Keratinocyte (primary cell): ENCODE data around the gene CPVL.

Experiments used
- EZH2 ChIP-seq: IDR thresholded peaks from one replicate; pipeline ENCODE4 v1.6.1; 2012; ENCODE audit warnings: inconsistent platforms, mild to moderate bottlenecking, low read length, moderate library complexity
- TF ChIP-seq, protein P1 (sequence below), 3 experiments: IDR thresholded peaks in 1 of 3; conservative IDR thresholded peaks in 1 of 3; optimal IDR thresholded peaks in 1 of 3; 2 replicates in 2 of 3; 3 replicates in 1 of 3; pipeline versions ENCODE3 to v1.5.1; 2011; ENCODE audit warnings: low read length in 3 of 3, mild to moderate bottlenecking in 3 of 3, moderate library complexity in 2 of 3, control low read depth in 1 of 3, inconsistent platforms in 1 of 3; ENCODE audit not compliant: insufficient read depth in 2 of 3; ENCODE audit errors: extremely low read depth in 1 of 3

DNA sequence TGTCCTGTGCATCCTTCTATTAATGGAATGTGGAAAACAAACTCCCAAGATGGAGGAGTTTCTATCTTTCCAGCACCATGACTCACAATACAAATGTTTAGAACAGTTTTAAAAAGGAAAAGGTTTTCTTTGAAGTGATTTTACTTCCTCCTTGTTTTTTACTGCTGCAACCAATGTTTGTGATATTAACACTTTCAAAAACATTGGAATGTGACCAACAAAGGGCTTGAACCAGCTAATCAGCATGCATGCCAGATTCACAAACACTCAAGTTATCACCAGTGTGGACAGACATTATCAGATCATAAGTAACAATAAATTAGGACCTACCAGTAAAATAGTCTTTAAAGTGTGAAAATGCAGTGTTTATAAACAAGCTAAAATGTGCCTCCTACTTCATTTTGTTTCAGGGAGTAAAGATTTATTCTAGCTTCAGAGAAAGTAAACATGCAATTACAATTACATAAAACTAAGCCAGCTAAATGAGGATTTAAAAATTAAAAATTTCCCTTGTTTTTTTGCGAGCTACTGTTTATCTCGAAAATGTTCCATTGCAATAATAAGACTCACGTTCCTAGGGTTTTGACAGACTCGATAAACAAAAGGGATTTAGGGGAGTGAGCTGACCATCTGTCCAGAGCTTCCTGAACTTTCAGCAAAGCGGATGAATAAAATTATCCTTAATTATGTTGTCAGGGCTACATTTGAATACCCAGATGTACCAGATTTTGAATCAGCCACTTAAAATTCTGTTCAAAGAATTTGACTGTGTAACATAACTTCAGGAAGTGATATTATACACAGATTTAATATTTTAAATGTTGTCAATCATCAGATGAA, 29.8 kb downstream of the CPVL start:
- TF ChIP-seq, protein P1, sequence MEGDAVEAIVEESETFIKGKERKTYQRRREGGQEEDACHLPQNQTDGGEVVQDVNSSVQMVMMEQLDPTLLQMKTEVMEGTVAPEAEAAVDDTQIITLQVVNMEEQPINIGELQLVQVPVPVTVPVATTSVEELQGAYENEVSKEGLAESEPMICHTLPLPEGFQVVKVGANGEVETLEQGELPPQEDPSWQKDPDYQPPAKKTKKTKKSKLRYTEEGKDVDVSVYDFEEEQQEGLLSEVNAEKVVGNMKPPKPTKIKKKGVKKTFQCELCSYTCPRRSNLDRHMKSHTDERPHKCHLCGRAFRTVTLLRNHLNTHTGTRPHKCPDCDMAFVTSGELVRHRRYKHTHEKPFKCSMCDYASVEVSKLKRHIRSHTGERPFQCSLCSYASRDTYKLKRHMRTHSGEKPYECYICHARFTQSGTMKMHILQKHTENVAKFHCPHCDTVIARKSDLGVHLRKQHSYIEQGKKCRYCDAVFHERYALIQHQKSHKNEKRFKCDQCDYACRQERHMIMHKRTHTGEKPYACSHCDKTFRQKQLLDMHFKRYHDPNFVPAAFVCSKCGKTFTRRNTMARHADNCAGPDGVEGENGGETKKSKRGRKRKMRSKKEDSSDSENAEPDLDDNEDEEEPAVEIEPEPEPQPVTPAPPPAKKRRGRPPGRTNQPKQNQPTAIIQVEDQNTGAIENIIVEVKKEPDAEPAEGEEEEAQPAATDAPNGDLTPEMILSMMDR (optimal IDR thresholded peaks at IDR 0.05 in 1 of 3, IDR thresholded peaks at IDR 0.05 in 1 of 3, conservative IDR thresholded peaks at IDR 0.05 in 1 of 3; ENCODE audit: extremely low read depth in 1 of 3, insufficient read depth in 2 of 3, low read length in 3 of 3): no peak
- TF ChIP-seq EZH2: no peak
